ENCODE measurements around the gene TEX264.

DNA sequence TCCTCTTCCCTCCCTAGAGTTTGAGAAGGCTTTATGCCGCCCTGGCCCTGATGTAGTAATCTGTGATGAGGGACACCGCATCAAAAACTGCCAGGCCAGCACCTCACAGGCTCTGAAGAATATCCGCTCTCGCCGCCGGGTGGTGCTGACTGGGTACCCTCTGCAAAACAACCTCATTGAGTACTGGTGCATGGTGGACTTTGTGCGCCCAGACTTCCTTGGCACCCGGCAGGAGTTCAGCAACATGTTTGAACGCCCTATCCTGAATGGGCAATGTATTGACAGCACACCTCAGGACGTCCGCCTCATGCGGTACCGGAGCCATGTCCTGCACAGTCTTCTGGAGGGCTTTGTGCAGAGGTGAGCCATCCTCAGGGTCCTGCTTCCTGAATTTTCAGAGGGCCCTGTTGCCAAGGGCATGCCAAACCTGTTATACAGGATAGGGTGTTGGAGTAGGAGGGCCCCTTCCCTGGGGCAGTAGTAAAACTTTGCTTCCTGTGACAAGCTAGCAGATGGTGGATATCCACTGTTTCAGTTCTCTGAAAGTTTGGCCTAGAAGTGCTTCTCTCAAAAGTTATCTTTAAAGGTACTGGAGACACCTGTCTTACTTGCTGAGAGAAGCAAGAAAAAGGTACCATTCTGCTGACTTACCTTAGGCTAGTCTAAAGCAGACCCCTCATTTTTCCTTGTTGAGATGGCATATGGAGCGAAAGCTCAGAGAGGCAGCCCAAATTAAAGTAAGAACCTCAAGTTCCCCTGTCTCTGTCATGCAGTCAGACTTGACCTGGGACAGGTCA is 33.7 kb upstream of the TEX264 start:
- TF ChIP-seq POLR2AphosphoS5 (IDR thresholded peaks at IDR 0.05; ENCODE audit: borderline replicate concordance, low read depth, low read length) (no peak), EZH2 (IDR thresholded peaks at IDR 0.05) (no peak), FOXP2 (optimal IDR thresholded peaks at IDR 0.05; ENCODE audit: control extremely low read depth, extremely low read length, insufficient read depth) (no peak)

Measured in SK-N-MC (cell line).